GM18858 (cell line): Measurements from ENCODE around the gene RIPPLY3.

ENCODE experiments used
- ATAC-seq: cut with Tn5 transposase; IDR thresholded peaks from one replicate; pipeline ENCODE4 v1.9.1; 2021; ENCODE audit not compliant: unreplicated experiment

RIPPLY3 gene

DNA sequence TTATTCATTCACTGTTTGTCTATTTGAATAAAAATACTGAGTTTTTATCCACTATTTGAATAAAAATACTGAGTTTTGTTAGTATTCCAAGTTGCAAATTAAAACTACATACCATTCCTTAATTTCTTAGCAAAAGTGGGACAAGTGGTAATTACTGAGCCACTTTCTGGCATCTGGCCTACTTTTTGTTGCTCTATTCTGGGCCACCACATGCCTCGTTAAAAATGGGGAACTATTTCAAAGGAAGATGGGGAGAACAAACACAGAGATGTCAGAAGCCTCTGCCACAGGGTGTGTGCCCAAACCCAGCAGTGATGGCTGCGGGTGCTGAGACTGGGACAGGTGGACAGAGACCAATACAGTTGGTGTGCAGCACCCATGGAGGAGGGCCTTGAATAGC is 51.8 kb downstream of the RIPPLY3 start:
- no peak for ATAC-seq

DNA sequence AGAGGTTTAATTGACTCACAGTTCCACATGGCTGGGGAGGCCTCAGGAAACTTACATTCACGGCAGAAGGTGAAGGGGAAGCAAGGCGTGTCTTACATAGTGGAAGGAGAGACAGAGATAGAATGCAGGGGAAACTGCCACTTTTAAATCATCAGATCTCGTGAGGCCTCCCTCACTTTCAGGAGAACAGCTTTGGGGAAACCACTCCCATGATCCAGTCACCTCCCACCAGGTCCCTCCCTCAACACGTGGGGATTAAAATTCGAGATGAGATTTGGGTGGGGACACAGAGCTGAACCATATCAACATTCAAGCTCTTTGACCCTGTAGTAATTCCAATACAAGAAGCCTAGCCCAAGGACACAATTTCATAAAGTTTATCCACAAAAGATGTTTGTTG is 52.7 kb downstream of the RIPPLY3 start:
- no peak for ATAC-seq

DNA sequence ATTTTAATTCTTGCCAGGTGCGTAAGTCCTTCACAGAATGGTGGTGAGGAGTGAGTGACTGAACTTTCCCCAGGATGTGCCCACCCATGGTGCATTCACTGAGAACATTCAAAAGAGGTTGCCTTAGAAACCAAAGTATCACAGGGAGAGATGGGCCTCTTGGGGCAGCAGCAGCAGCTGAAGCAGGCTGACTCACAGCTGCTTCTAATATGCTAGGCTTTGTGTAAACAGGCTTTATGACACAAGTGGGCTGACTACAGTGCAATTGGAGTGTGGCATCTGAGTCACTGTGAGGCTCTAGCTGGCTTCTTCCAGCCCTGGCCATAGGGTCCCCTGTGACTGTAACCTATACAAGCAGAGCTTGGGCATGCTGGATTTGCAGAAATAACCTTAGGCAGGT is 53.8 kb downstream of the RIPPLY3 start:
- ATAC-seq: no peak

DNA sequence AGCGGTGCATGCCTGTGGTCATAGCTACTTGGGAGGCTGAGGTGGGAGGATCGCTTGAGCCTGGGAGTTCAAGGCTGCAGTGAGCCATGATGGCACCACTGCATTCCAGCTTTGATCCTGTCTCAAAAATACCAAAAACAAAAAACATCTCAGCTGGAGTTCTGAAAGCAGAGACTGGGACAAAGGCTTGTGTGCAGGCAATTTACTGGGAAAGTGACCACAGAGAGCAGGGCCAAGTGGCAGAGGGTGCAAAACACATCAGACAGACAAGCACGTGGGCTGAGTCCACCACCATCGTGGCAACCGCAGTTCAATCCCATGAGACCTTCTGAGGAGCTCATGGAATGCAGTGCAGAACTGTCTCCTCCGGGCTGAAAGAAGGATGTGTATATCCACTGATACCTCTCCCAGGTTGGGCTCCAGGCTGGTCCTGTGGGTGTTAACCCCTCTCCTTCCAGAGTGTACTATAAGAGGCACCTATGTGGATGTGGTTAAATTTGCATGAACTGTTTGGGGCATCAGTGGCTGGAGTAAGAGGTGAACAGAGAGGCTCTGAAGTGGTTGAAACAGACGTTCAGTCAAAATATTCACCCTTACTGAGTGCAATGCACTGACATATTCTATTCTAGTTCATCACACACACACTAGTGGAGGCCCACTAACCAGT is 55.6 kb downstream of the RIPPLY3 start:
- ATAC-seq: no peak

DNA sequence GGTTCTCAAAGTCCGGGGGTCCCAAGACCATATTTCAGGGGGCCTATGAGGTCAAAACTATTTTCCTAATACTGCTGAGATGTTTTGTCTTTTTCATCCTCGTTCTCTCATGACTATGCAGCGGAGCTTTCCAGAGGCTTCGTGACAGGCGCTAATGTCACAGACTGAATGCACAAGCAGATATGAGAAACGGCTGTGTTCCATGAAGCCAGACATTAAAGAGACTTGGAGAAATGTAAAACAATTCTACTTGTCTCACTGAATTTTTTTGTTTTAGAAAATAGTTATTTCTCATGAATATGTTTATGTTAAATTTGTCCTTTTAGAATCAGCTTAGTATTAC is 56.1 kb downstream of the RIPPLY3 start:
- ATAC-seq: no peak

DNA sequence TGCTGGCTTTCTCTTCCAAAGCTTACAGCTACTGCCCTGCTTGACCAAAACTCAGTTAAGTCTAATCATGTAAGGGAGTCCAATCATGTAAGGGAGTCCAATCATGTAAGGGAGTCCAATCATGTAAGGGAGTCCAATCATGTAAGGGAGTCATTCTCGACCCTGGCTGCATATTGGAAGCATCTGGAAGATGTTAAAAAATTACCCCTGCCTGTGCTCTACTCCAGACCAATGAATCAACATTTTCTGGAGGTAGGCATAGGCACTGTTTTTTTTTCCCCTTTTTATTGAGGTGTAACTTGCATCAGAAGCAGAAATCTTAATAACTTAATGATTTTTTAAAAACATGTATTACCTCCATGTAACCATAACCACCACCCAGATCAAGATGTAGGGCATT is 56.9 kb downstream of the RIPPLY3 start:
- ATAC-seq: no peak

DNA sequence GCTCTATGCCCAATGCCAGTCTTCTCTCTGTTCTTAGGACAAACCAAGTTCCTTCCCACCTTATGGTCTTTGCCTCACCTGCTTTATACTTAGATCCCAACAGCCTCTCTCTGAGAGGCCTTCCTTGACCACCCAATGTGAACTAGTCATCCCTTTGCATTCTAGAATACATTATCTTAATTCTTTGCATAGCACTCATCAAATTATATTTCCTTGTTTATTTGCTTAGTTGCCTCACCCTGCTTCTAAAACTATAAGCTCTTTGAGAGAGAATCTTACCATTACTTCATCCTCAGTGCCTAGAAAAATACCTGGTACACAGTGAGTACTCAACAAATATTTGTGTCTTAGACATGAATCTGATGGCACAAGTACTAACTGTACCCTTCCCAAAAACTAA is 58.3 kb downstream of the RIPPLY3 start:
- no peak for ATAC-seq

DNA sequence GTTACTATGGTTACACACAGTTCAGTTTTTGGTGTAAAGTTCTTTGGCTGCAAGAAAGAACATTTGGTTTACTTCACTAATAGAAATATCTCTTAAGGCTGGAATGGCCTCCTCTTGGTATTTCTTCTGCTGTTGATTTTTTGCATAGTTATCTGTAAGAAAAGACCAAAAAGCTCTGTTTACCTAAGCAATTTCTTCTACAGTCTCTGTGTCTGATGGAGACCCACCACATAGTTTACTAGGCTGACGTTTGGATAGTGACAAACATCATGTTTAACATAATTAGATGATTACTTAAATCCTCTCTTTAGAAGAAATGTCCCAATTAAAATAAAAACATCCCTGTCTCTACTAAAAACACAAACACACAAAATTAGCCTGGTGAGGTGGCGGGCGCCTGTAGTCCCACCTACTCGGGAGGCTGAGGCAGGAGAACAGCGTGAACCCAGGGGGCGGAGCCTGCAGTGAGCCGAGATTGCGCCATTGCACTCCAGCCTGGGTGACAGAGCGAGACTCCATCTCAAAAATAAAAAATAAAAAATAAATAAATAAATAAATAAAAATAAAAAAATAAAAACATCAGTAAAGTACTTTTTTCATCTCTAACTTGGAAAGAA is 59.2 kb downstream of the RIPPLY3 start:
- no peak for ATAC-seq
